ENCODE data around the gene CA5A. TPM values are rescaled to one million over a fixed set of nuclear protein-coding genes. Genes with fewer than 3 reads are reported as not detected.

The CA5A gene
- total RNA-seq, 1 experiment from 2014 or later: not detected

GRCh38 chr16:87929986-87930385 lies 6.3 kb downstream of the CA5A start:
- Histone ChIP-seq H3K4me3 (ENCODE audit: low read length) (no peak overlapping the region), H3K9me3 (ENCODE audit: low read length) (no peaks in the 10 kb centered on the region), H3K27ac (ENCODE audit: low read length) (no peak overlapping the region), H3K36me3 (ENCODE audit: insufficient read depth, low read length) (no peaks in the 10 kb centered on the region), H4K20me1 (ENCODE audit: insufficient read depth, low read depth, low read length) (no peaks in the 10 kb centered on the region), H3K4me1 (ENCODE audit: low read length) (peaks cover 4% of the 10 kb centered on the region), H3K27me3 (ENCODE audit: low read length) (no peaks in the 10 kb centered on the region), H3K79me2 (ENCODE audit: low read length) (no peaks in the 10 kb centered on the region), H2AFZ (ENCODE audit: low read length) (no peak overlapping the region), H3K4me2 (ENCODE audit: low read depth, low read length, poor library complexity, severe bottlenecking) (no peak overlapping the region), H3K9me2 (replicated peaks; ENCODE audit: insufficient read depth, low read length) (no peaks in the 10 kb centered on the region), H3K9ac (ENCODE audit: low read length) (no peak overlapping the region)
- DNase-seq: no peak

DNA sequence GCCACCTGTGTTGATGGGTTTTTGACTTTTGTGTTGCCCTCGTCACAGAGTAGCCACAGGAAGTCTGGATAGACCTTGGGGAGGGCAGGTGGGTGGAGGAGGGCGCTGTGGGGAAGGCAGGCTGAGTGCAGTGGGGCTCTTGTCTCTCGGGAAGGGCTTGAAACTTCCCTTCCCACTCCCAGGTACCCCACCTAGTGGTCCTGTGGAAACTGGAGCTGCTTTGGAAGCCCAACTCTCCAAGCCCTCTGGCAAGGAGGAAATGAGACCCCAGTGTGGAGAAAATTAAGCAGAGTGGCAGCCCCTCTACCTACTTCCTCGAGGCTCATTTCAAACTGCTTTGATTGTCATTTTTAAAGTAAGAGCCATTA lies 9.2 kb downstream of the CA5A start:
- H4K20me1 ChIP-seq (ENCODE audit: insufficient read depth, low read depth, low read length): no peaks in the 10 kb centered on the region
- no peak for DNase-seq

DNA sequence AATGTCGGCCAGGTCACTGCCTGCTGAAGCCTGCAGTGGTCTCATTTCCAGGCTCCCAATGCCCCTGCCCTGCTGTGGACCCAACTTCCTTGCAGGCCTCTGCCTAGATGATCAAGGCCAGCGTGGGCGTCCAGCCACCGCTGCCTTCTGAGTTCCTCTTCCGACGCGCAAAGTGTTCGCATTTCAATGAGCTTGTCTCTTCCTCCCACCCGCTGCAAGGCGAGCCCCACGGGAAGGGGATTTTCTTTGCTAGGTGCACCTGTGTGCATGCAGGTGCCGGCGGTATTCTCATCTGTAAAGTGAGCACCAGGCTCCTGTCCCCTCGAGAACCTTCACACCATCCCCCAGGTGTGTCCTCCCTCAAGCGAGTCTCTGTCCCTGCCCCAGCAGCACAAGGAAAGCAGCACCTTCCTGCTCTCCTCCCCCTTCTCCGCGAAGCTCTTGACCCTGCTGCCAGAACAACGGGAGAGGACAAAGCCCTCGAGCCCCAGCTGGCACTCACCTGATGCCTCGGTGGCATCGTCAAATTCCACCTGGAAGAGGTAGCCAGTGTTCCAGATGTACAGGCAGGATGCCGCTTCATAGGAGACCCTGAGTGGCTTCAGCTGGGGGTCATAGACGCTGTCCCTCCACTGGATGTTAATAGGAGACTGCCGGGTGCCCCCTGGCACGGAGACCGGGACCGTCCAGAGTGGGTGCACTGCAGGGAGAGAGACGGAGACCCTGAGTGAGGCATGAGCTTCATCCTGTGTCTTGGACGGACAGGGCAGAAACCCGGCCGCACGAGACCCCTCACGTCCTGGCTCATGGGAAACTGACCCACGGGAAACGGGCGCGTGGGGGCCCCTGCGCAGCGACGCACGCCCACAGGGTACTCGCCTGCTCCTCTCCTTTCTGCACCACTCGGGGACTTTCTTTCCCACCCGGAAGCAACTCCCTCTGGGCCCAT lies 9.8 kb downstream of the CA5A start:
- H3K4me1 ChIP-seq (ENCODE audit: low read length): peaks cover 21% of the 10 kb centered on the region
- no peaks in the 10 kb centered on the region for H3K79me2 ChIP-seq (ENCODE audit: low read length)
- H3K9me2 ChIP-seq (replicated peaks; ENCODE audit: insufficient read depth, low read length): no peaks in the 10 kb centered on the region
- DNase-seq: no peak
- no peaks in the 10 kb centered on the region for H3K9me3 ChIP-seq (ENCODE audit: low read length)
- no peaks in the 10 kb centered on the region for H3K27me3 ChIP-seq (ENCODE audit: low read length)
- H2AFZ ChIP-seq (ENCODE audit: low read length): no peak overlapping the region
- H3K9ac ChIP-seq (ENCODE audit: low read length): no peak overlapping the region
- no peak overlapping the region for H3K27ac ChIP-seq (ENCODE audit: low read length)
- H3K4me2 ChIP-seq (ENCODE audit: low read depth, low read length, poor library complexity, severe bottlenecking): no peak overlapping the region
- no peaks in the 10 kb centered on the region for H3K36me3 ChIP-seq (ENCODE audit: insufficient read depth, low read length)
- H4K20me1 ChIP-seq (ENCODE audit: insufficient read depth, low read depth, low read length): no peaks in the 10 kb centered on the region
- no peak overlapping the region for H3K4me3 ChIP-seq (ENCODE audit: low read length)

More for the DNA sequence above, 9.2 kb downstream of the CA5A start:
- Histone ChIP-seq H3K9me3 (ENCODE audit: low read length) (no peaks in the 10 kb centered on the region), H3K4me1 (ENCODE audit: low read length) (peaks cover 21% of the 10 kb centered on the region), H3K27ac (ENCODE audit: low read length) (no peak overlapping the region), H3K27me3 (ENCODE audit: low read length) (no peaks in the 10 kb centered on the region), H3K9me2 (replicated peaks; ENCODE audit: insufficient read depth, low read length) (no peaks in the 10 kb centered on the region), H3K79me2 (ENCODE audit: low read length) (no peaks in the 10 kb centered on the region), H2AFZ (ENCODE audit: low read length) (no peak overlapping the region), H3K4me2 (ENCODE audit: low read depth, low read length, poor library complexity, severe bottlenecking) (no peak overlapping the region), H3K36me3 (ENCODE audit: insufficient read depth, low read length) (no peaks in the 10 kb centered on the region), H3K4me3 (ENCODE audit: low read length) (no peak overlapping the region), H3K9ac (ENCODE audit: low read length) (no peak overlapping the region)

- no peaks in the 10 kb centered on the region for H3K9me2 ChIP-seq (replicated peaks; ENCODE audit: insufficient read depth, low read length)
- peaks cover 21% of the 10 kb centered on the region for H3K4me1 ChIP-seq (ENCODE audit: low read length)
- H3K9me3 ChIP-seq (ENCODE audit: low read length): no peaks in the 10 kb centered on the region
- H3K36me3 ChIP-seq (ENCODE audit: insufficient read depth, low read length): no peaks in the 10 kb centered on the region
- no peaks in the 10 kb centered on the region for H3K27me3 ChIP-seq (ENCODE audit: low read length)
- H3K9ac ChIP-seq (ENCODE audit: low read length): no peak overlapping the region
- no peaks in the 10 kb centered on the region for H4K20me1 ChIP-seq (ENCODE audit: insufficient read depth, low read depth, low read length)
- no peak overlapping the region for H2AFZ ChIP-seq (ENCODE audit: low read length)
- no peak overlapping the region for H3K4me3 ChIP-seq (ENCODE audit: low read length)
- H3K27ac ChIP-seq (ENCODE audit: low read length): no peak overlapping the region
- H3K4me2 ChIP-seq (ENCODE audit: low read depth, low read length, poor library complexity, severe bottlenecking): peak overlapping the region; percentile 12
- DNase-seq: no peak
- H3K79me2 ChIP-seq (ENCODE audit: low read length): no peaks in the 10 kb centered on the region
Observed at GRCh38 chr16:87924811-87925670, 11.3 kb downstream of the CA5A start.

DNA sequence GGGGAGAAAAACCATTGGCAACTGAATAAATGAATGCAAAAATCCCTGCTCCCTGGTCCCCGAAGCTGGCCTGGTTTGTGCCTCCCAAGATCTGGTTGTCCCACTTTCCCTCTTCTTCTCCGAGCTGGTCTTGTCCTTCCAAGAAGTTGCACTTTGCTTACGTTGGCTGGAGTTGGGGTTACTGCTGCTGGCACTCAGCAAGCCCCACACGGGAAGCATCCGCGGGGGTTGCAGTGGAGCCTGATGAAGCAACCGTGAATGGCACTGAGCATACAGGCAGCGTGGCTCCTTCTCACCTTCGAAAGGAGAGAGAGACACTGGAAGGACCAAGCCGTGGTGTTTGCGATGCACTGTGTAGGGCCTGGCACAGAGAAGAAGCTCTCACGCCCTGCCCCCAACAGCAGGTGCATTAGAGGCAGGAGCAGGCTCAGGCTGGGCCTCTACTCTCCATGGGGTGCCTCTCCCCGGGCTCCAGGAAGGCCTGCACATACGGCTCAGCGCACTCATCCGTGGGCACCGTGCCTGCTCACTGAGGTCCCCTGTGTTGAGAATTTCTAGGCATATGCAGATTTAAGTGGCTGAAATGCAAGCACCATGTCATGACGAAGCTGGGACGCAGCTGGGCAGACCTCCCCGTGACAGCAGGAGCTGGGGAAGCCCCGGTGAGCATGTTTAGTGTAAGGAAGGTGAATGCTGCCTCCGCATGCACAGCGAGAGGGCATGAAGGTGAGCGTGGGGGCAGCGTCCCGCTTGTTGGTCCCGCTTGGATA lies 12.1 kb downstream of the CA5A start:
- no peaks in the 10 kb centered on the region for H3K36me3 ChIP-seq (ENCODE audit: insufficient read depth, low read length)
- peaks cover 21% of the 10 kb centered on the region for H3K4me1 ChIP-seq (ENCODE audit: low read length)
- H3K9ac ChIP-seq (ENCODE audit: low read length): no peak overlapping the region
- peak overlapping the region; percentile 12 for H3K4me2 ChIP-seq (ENCODE audit: low read depth, low read length, poor library complexity, severe bottlenecking)
- no peaks in the 10 kb centered on the region for H4K20me1 ChIP-seq (ENCODE audit: insufficient read depth, low read depth, low read length)
- no peaks in the 10 kb centered on the region for H3K9me2 ChIP-seq (replicated peaks; ENCODE audit: insufficient read depth, low read length)
- H3K79me2 ChIP-seq (ENCODE audit: low read length): no peaks in the 10 kb centered on the region
- H2AFZ ChIP-seq (ENCODE audit: low read length): no peak overlapping the region
- H3K4me3 ChIP-seq (ENCODE audit: low read length): no peak overlapping the region
- peak; percentile 54 for DNase-seq
- no peak overlapping the region for H3K27ac ChIP-seq (ENCODE audit: low read length)
- H3K27me3 ChIP-seq (ENCODE audit: low read length): no peaks in the 10 kb centered on the region
- no peaks in the 10 kb centered on the region for H3K9me3 ChIP-seq (ENCODE audit: low read length)

GRCh38 chr16:87922250-87922871 lies 14.0 kb downstream of the CA5A start:
- H3K4me3 ChIP-seq (ENCODE audit: low read length): no peak overlapping the region
- H3K79me2 ChIP-seq (ENCODE audit: low read length): no peaks in the 10 kb centered on the region
- H3K9me2 ChIP-seq (replicated peaks; ENCODE audit: insufficient read depth, low read length): no peaks in the 10 kb centered on the region
- peaks cover 21% of the 10 kb centered on the region for H3K4me1 ChIP-seq (ENCODE audit: low read length)
- H3K36me3 ChIP-seq (ENCODE audit: insufficient read depth, low read length): no peaks in the 10 kb centered on the region
- no peak overlapping the region for H3K9ac ChIP-seq (ENCODE audit: low read length)
- no peak overlapping the region for H3K27ac ChIP-seq (ENCODE audit: low read length)
- H3K9me3 ChIP-seq (ENCODE audit: low read length): no peaks in the 10 kb centered on the region
- no peak overlapping the region for H2AFZ ChIP-seq (ENCODE audit: low read length)
- H3K4me2 ChIP-seq (ENCODE audit: low read depth, low read length, poor library complexity, severe bottlenecking): no peak overlapping the region
- H3K27me3 ChIP-seq (ENCODE audit: low read length): no peaks in the 10 kb centered on the region
- no peaks in the 10 kb centered on the region for H4K20me1 ChIP-seq (ENCODE audit: insufficient read depth, low read depth, low read length)
- DNase-seq: no peak

DNA sequence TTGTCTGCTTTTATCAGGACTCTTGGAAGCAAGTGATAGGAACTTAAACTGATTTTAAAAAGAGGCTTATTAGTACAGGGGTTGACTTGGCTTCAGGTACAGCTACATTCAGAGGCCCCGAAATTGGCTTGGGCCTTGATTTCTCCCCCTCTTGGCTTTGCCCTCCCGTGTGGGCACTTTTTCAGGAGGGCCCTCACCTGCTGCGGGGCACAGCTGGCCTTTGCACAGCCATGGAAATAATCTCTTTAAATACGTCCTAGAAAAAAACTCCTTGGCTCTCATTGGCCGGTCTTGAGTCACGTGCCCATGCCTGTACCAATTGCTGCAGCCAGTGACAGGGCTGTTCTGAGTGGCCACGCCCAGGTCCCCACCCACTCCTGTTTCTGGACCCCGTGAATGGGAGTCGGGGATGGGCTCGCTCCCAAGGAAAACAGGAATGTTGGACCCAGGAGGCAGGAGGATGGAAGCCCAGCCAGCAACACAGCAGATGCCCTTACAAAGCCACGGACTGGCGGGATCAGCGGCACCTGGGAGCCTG lies 15.0 kb downstream of the CA5A start:
- Histone ChIP-seq H3K9ac (ENCODE audit: low read length) (no peak overlapping the region), H2AFZ (ENCODE audit: low read length) (no peak overlapping the region), H3K27ac (ENCODE audit: low read length) (no peak overlapping the region), H3K9me2 (replicated peaks; ENCODE audit: insufficient read depth, low read length) (no peaks in the 10 kb centered on the region), H3K27me3 (ENCODE audit: low read length) (no peaks in the 10 kb centered on the region), H3K4me2 (ENCODE audit: low read depth, low read length, poor library complexity, severe bottlenecking) (no peak overlapping the region), H3K4me3 (ENCODE audit: low read length) (no peak overlapping the region), H4K20me1 (ENCODE audit: insufficient read depth, low read depth, low read length) (no peaks in the 10 kb centered on the region), H3K79me2 (ENCODE audit: low read length) (no peaks in the 10 kb centered on the region), H3K9me3 (ENCODE audit: low read length) (no peaks in the 10 kb centered on the region), H3K36me3 (ENCODE audit: insufficient read depth, low read length) (no peaks in the 10 kb centered on the region), H3K4me1 (ENCODE audit: low read length) (peaks cover 21% of the 10 kb centered on the region)
- peak; percentile 75 for DNase-seq
